Coronary artery (tissue), 2 donors: Measurements from ENCODE around the gene CEP68.
A peak's percentile ranks its signal among the peaks of the same experiment; 100 is the strongest.
"Not testable (repeated sequence)": the region's sequence is repeated elsewhere in the genome, so short reads cannot be mapped to it uniquely, and the experiment has no call there.

Source experiments
- DNase-seq: peaks from one replicate; pipeline ENCODE4 v3.0.0-alpha.2; 2017; ENCODE audit warnings: low spot score
- H3K27ac ChIP-seq, 2 donors: fragments of 200-600 bp; sonication (generic); one replicate each; pipeline ENCODE4 v1.5.1; 2016 to 2019
- H3K4me3 ChIP-seq: fragments of 200-600 bp; sonication (generic); 2 replicates; pipeline ENCODE4 v1.5.1; 2016; ENCODE audit warnings: mild to moderate bottlenecking, moderate library complexity
- TF ChIP-seq, protein P1 (sequence below): fragments of 200-600 bp; sonication (generic); IDR thresholded peaks from one replicate; pipeline ENCODE4 v1.5.1; 2019; ENCODE audit warnings: antibody characterized with exemption

Gene CEP68

DNA sequence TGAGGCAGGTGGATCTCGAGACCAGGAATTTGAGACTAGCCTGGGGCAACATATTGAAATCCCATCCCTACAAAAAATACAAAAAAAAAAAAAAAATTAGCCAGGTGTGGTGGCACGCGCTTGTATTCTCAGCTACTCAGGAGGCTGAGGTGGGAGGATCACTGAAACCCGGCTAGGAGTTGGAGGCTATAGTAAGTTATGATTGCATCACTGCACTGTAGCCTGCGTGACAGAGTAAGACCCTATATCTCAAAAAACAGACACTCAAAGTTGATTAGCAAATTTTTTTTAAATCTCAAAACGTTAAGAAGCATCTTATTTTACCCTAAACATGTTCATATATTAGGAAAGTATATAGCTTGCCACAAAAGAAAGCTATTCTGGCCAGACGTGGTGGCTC lies 66.1 kb downstream of the CEP68 start:
- no peak overlapping the region for H3K4me3 ChIP-seq
- no peak overlapping the region for H3K27ac ChIP-seq
- no peak for DNase-seq
- TF ChIP-seq, protein P1, sequence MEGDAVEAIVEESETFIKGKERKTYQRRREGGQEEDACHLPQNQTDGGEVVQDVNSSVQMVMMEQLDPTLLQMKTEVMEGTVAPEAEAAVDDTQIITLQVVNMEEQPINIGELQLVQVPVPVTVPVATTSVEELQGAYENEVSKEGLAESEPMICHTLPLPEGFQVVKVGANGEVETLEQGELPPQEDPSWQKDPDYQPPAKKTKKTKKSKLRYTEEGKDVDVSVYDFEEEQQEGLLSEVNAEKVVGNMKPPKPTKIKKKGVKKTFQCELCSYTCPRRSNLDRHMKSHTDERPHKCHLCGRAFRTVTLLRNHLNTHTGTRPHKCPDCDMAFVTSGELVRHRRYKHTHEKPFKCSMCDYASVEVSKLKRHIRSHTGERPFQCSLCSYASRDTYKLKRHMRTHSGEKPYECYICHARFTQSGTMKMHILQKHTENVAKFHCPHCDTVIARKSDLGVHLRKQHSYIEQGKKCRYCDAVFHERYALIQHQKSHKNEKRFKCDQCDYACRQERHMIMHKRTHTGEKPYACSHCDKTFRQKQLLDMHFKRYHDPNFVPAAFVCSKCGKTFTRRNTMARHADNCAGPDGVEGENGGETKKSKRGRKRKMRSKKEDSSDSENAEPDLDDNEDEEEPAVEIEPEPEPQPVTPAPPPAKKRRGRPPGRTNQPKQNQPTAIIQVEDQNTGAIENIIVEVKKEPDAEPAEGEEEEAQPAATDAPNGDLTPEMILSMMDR, result no peak

DNA sequence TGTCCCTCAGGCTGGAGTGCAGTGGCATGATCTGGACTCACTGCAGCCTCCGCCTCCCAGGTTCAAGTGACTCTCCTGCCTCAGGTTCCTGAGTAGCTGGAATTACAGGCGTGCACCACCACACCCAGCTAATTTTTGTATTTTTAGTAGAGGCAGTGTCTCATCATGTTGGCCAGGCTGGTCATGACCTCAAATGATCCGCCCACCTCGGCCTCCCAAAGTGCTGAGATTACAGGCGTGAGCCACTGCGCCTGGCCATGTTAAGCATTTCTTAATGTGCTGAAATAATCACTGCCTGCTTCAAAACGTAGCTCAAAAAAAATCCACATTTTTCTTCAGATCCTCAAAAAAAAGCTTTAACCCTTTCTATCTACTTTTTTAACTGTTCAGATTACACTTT lies 69.2 kb downstream of the CEP68 start:
- H3K4me3 ChIP-seq, result peak overlapping the region; percentile 43
- H3K27ac ChIP-seq, DNase-seq: not testable (repeated sequence)

DNA sequence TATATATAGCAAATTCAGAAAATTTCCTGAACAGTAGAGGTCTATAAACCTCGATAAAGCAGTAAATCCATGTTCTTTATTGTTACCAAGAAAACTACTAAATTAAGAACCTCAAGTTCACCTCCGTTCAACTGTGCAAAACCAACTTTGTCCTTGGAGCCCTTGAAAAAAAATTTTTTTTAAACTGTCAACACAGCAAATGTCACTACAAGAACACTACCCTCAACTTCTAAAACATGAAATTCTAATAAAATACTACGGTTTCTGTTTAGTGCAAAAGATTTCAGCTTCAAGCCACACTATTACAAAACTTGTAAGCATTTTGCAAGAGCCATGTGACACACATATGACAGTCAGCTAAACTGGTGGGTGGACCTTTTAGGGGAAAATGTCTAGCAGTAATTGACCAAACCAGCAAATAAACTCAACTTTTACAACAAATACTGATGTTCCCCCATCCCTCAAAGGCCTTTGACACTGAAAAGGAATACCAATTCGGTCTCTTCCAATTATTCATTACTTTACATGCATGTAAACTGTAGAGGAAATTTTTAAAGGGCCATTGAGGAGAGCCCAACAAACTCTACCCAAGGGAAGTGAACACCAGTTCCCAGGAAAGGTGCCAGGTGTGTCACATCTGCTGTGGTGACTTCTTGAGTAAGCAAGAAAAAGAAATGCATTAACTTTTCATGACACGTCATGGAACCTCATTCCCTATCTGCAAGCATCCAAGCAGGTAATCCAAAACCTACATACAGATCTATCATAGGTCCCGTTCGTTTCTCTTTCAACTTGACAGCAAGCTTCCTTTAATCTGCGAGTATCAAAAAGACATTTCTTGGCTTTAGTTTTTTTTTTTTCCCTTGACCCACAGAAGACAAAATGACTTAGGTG lies 72.3 kb downstream of the CEP68 start:
- Histone ChIP-seq H3K4me3 (peak overlapping the region; percentile 98), H3K27ac (peak overlapping the region; percentile 80 to 97)
- TF ChIP-seq, protein P1, result no peak
- DNase-seq, result no peak

DNA sequence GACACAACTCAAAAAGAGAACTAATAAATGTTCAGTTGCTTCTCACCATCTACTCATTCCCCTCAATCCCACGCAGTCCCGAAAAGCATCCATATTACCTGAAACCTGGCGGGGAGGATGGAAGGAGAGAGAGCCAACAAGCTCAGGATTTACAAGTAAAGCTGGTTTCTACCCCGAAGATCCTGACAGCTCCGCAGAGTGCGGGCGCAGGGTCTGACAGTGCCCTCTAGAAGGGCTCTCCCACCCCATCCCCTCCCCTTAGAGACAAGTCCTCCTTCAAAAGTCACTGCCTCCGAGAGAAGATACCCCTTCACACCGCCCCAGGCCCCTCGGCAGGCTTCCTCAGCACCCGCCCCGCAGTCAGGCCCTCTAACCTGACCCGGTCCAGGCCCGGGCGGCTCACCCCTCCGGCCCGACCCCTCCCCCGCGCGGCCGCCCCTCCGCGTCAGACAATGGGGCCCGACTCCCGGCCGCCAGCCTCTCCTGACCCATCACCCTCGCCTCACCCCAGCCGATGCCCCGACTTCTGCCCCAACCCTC lies 73.1 kb downstream of the CEP68 start:
- DNase-seq, result peak; percentile 83
- H3K4me3 ChIP-seq, result peak overlapping the region; percentile 98
- TF ChIP-seq, protein P1, result no peak
- peak overlapping the region; percentile 97 to 100 for H3K27ac ChIP-seq

DNA sequence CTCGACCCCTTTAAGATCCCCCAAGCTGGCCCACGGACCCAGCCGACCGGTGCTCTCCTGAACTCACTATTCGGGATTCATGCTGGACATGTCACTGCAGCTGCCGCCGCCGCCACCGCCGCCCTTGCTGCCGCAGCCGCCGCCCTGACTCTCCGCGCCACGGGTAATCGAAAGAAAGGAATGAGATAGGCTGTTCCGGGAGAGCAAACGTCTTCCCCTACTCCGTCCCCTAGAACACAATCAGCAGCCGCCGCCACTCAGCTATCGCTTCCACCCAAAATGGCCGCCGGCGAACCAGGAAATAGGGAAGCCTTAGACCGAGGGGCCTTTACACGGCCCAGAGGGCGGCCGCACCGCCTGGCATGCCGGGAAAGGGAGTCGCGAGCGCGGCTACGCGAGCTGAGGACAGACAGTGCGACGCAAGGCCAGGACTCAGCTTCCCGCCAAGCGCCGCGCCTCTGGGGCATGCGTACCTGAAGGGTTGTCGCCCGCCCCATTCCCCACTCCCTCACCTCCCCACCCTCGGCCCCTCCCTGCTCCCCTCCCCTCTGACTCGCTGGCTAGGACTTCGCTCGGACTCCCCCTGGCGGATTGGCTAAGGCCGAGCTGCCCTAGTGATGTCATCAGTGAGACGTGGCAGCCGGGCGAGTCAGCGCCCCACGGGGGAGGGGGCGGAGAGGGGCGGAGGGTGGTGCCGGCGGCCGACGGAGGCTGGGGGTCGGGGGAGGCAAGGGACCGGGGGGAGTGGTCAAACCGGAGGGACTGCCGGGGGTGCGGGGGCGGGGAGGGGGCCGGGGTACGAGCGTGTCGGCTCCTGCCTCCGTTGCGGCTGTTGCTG lies 73.8 kb downstream of the CEP68 start, which contains the start of gene RAB1A:
Gene RAB1A, minus strand, starts transcription at position 281 of the 838 bp plus-strand sequence. Its CDS starts 191 bp downstream, at position 90.
- H3K27ac ChIP-seq, result peak within 1 kb of the TSS; percentile 97 to 100
- peak within 1 kb of the TSS; percentile 98 for H3K4me3 ChIP-seq
- TF ChIP-seq, protein P1, result peak; percentile 20
- peak; percentile 100 for DNase-seq

DNA sequence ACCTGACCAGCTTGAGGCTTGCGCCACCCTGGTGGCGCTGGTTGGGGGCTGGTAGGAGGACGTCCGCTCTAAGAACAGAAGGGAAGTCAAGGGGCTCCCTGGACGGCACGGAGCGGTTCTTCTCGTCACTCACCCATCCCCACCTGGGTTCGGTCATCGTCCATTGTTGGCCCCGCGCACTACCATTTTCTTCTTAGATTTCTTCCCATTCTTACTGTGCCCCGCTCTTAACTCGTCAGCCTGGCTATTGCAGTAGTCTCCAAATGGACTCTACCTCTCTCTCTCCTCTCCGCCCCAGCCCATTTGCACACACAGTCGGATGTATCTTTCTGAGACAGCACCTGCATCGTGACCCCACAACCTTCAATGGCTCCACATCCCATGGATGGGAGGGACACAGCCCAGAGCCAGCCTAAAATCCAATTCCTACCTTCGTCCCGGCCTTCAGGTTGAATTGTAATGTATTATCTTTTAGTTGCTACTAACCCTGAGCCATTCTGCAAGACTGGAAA lies 74.5 kb downstream of the CEP68 start:
- peak overlapping the region; percentile 98 for H3K4me3 ChIP-seq
- H3K27ac ChIP-seq, result peak overlapping the region; percentile 97 to 100
- DNase-seq, result no peak
- TF ChIP-seq, protein P1, result no peak

DNA sequence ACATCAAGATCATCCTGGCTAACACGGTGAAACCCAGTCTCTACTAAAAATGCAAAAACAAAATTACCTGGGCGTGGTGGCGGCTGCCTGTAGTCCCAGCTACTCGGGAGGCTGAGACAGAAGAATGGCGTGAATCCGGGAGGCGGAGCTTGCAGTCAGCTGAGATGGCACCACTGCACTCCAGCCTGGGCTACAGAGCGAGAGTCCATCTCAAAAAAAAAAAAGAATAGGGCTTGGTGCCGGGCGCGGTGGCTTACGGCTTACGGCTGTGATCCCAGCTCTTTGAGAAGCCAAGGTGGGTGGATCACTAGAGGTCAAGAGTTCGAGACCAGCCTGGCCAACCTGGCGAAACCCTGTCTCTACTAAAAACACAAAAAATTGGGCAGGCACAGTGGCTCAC lies 76.7 kb downstream of the CEP68 start:
- not testable (repeated sequence) for H3K4me3 ChIP-seq, DNase-seq, H3K27ac ChIP-seq
